KOPT-K1 (cell line): ENCODE results near the gene PSMD7.

Source experiments
- H3K27ac ChIP-seq: fragments of 200-600 bp; sonication (generic); 2 replicates; pipeline ENCODE4 v1.5.1; 2016; ENCODE audit warnings: antibody characterized with exemption, mild to moderate bottlenecking, low read depth, low read length; ENCODE audit not compliant: poor library complexity, severe bottlenecking
- H3K36me3 ChIP-seq: fragments of 200-600 bp; sonication (generic); 2 replicates; pipeline ENCODE4 v1.5.1; 2017; ENCODE audit warnings: antibody characterized with exemption, mild to moderate bottlenecking, low read length, moderate library complexity; ENCODE audit not compliant: insufficient read depth
- H3K9me3 ChIP-seq: fragments of 200-600 bp; sonication (generic); 2 replicates; pipeline ENCODE4 v1.5.1; 2017; ENCODE audit warnings: antibody characterized with exemption, low read length, mild to moderate bottlenecking; ENCODE audit not compliant: insufficient read depth, poor library complexity, severe bottlenecking

Gene PSMD7

DNA sequence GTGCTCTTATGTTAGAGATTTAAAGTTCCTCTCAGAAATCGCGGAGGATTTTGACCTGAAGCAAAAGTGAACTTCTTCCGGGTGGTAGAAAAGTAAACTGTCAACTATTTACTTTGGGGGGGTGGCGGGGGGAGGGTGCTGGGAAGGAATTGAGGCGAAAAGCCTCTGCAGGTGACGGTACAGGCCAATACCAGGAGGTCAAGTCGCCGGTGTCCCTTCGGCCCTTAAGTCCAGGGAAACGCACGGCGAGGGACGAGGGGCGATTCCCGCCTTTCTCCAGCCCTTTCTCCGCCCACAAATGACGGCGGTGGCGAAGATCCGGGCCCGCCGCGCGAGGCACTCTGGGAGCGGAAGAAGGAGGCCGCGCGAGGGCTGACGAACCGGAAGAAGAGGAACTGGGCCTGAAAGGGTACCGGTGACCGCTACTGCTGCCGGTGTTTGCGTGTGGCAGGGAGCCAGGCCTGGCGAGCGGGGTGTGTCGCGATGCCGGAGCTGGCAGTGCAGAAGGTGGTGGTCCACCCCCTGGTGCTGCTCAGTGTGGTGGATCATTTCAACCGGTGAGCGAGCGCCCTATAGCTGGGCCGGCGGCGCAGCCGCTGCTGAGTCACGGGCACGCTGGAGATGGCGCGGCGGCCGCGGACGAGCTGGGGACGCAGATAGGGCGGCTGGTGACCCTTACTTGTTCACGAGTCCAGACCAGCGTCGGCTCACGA, at the start of gene PSMD7:
TSS of gene PSMD7 (plus strand) at position 383 of the 713 bp plus-strand sequence. CDS start at position 484, 101 bp downstream.
- H3K36me3 ChIP-seq, result peaks cover 38% of the 10 kb centered on the region

DNA sequence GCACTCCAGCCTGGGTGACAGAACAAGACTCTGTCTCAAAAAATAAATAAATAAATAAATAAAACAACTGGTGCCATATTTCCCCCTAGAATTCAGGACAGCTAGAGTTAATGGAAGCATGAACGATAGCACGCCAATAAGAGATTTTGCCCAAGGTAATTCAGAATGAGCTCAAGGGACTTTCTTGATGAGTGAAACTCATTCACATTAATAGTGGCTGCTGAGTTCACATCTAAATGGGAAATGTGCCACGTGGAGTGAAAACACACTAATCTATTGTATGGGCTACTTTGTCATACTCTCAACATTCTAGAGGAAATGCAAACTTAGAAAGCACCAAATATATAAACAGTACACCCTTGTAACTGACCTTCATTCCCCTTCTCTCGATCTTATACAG, 47.4 kb upstream of the PSMD7 start:
- H3K9me3 ChIP-seq, result no peaks in the 10 kb centered on the region
- no peaks in the 10 kb centered on the region for H3K36me3 ChIP-seq
- no peak overlapping the region for H3K27ac ChIP-seq

More for the DNA sequence above, at the start of gene PSMD7:
- Histone ChIP-seq H3K27ac (peak within 1 kb of the TSS; percentile 92), H3K9me3 (peaks cover 4% of the 10 kb centered on the region)

DNA sequence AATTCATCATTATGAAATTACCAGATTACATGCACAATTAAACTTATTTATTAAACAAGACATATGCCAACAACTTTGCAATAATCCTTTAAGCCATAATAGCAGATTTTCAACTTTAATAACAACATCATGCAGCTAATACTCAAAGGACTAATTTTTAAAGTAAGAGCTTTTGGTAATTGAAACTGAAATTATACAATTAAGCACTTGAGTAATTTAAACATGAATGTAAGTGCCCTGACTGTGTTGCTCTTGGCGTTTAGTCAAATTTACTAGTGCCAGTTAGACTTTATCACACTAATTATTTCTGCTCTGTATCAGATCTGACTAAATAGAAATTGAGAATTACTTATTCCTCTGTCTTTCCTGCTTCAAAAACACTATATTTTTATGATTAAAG, 46.8 kb upstream of the PSMD7 start:
- H3K36me3 ChIP-seq, result no peaks in the 10 kb centered on the region
- H3K27ac ChIP-seq, result no peak overlapping the region

DNA sequence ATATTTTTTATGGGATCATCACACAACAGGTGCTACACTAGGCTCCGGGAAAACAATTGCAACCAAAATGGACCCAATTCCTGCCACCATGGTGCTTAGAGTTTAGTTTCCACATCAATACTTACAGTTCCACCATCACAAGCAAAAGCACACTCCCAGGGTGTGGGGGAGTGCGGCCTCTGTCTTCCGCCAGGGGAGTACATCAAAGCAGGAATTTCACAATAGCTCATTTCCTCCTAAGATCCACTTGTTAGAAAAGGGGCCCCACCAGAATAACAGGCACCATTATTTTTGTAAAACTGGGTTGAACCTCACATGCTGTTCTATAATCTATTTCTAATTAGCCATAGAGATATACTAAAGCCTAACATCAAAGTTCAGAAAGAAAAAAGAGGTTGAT, 44.3 kb upstream of the PSMD7 start:
- Histone ChIP-seq H3K36me3 (no peaks in the 10 kb centered on the region), H3K27ac (no peak overlapping the region), H3K9me3 (no peaks in the 10 kb centered on the region)

More for the DNA sequence above, 46.8 kb upstream of the PSMD7 start:
- H3K9me3 ChIP-seq, result no peaks in the 10 kb centered on the region

DNA sequence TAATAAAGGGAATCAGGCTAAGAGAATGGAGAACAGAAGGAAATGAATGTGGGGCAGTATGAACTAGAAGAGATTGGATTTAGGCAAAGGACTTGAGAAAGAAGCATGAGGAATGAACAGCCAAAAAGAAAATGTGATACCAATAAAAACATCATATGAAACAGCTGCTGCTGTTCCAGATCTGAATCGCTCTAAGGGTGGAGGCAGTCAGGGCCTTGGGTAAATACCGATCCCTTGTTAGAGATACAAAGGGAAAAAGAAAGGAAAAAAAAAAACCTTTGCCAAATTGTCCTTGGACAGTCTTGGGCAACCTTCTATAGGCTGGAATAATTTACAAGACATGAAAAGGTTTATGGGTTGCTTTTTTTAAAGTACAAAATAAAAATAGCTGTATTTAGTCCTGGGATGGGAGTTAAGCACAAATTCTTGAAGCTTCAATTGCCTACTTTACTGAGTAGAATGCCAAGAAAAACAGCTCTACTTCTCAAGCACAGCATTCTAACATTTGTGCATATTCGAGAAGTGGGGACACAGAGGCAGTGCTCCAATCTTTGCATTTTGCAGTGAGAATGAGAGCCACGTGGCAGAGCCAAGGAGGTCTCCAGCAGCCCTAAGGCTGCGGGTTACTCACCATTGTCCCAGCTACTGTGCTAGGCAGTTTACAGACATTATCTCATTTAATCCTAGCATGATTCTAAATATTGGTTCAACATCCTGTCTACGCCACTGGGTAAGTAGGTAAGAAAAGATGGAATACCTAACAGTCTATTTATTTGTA, 43.3 kb upstream of the PSMD7 start:
- no peaks in the 10 kb centered on the region for H3K9me3 ChIP-seq
- no peak overlapping the region for H3K27ac ChIP-seq
- no peaks in the 10 kb centered on the region for H3K36me3 ChIP-seq

DNA sequence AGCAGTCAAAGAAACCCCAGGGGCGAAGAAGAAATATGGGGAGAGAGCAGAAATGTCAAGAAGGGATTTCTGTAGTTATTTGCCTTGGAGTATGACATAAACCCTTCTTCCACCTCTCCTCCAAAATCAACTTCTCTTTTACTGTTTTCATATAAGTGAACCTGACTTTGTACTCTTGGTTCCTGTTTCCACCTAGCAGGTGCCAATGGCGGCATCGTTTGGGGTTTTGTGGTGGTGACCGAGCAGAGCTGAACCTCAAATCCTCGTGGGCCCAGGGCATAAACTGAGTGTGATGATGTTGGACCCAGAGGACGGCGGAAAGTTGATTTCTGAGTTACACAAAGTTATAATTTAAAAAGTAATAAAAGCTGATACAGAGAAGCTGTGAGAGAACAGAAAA, 39.6 kb upstream of the PSMD7 start:
- Histone ChIP-seq H3K36me3 (no peaks in the 10 kb centered on the region), H3K9me3 (no peaks in the 10 kb centered on the region), H3K27ac (no peak overlapping the region)

DNA sequence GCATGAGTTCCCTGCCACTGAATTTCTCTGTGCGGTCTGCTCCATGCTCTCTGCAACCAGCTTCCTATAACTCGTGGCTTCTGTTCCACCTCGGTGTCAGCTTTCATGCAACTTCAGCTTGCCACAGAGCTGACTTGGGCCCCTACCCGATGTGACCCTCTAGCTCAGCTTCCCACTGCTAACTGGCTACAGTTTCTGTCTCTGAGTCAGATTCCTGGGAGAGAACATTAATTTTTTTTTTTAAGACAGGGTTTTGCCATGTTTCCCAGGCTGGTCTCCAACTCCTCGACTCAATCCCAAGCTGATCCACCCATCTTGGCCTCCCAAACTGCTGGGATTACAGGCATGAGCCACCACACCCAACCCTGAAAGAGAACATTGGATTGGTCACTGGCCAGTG, 35.5 kb upstream of the PSMD7 start:
- Histone ChIP-seq H3K27ac (no peak overlapping the region), H3K36me3 (no peaks in the 10 kb centered on the region), H3K9me3 (no peaks in the 10 kb centered on the region)

DNA sequence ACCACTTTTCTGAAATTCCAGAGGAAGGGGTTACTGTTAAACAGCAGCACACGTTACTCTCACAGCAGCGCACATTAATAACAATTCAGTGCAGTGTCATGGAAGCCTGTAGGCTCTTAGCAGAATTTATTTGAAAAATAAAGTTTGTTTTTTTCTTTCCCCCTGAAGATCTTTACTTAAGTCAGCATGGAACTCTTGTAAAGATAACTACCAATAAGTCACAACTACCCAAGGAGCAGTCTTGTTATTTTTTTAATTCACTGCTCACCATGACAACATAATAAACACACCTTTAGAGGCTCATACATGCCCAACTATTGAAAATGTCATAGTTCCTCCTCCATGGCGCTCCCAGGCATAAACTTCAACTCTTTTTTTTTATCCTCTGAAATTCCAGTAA, 31.8 kb upstream of the PSMD7 start:
- H3K27ac ChIP-seq, result no peak overlapping the region
- no peaks in the 10 kb centered on the region for H3K9me3 ChIP-seq
- H3K36me3 ChIP-seq, result no peaks in the 10 kb centered on the region

DNA sequence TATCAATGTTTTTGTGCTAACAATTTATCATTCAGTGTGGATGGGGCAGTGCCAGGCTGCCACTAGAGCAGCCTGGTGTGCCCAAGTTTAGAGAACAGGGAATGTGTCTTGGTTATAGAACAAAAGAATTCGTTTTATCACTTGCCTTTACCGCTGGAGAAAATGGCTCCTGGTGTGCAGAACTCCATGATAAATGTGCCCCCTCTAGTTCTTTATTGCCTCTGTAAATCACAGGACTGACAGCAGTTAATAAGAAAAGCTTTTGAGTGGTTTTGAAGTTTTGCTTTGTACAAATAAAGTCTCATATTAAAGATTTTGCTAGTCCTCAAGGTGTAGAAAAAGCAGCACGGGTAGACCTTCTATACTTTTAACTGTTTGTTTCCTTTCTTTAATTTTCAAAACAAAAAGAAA, 28.2 kb upstream of the PSMD7 start:
- Histone ChIP-seq H3K36me3 (no peaks in the 10 kb centered on the region), H3K27ac (no peak overlapping the region), H3K9me3 (no peaks in the 10 kb centered on the region)

DNA sequence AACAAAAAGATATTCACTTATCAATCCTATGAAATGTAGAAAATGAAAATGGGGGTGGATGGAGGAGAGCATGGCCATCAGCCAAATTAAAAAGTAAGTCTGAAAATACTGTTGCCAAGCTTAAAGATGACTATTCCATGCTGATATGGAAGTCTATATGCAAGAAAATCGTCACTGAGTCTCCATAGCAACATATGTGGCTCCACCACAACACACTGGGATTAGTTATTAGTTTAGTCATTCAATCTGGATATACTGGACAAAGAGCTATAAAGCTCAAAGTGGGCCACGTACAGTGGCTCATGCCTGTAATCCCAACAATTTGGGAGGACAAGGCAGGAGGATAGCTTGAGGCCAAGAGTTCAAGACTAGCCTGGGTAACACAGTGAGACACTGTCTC, 24.7 kb upstream of the PSMD7 start:
- H3K9me3 ChIP-seq, result no peaks in the 10 kb centered on the region

DNA sequence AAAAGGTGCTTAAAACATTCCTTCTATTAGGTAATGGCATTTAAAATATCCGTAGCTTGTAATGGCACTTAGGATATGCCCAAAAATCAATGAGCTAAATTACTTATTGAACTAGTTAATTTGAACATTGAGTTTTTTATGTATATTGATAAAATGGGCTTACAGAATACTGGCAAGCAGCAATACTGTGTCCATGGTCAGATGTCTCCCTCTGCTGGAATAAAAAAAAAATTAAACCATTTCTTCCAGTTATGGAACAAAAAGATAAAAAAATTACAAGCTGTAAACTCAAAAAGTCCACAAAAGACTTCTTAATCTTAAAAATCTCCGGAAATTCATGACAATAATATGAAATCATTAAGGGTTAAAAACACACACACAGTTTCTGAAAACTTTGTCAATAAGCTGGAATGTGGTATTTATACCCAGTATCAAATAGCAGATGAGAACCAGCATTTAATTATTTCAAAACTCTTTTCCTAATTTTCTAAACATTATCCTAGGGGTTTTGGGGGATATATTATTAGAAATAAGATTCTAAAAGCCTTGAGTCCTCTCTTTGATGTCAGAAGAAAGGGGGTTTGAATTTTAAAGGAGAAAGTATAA, 21.5 kb upstream of the PSMD7 start:
- Histone ChIP-seq H3K9me3 (no peaks in the 10 kb centered on the region), H3K36me3 (no peaks in the 10 kb centered on the region), H3K27ac (no peak overlapping the region)

More for the DNA sequence above, 24.7 kb upstream of the PSMD7 start:
- Histone ChIP-seq H3K36me3 (no peaks in the 10 kb centered on the region), H3K27ac (no peak overlapping the region)

DNA sequence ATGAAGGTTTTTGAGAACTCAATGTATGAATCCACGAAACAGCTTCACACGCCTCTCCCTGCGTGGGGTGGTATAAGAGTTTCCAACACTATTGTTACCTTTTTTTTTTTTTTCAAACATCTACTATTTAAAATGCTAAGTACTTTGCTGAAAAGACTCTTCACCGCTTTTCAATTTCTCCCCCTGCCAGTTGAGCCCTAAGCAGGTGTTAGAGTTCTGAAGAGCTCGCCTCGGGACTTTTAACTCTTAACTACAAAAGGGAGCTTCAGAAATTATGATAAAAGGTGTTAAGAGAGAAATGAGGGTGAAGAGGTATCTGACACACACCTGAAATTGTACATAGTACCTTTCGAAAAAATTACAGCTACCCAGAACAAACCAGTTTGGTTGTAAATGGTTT, 20.9 kb upstream of the PSMD7 start:
- H3K36me3 ChIP-seq, result no peaks in the 10 kb centered on the region
- no peak overlapping the region for H3K27ac ChIP-seq
- no peaks in the 10 kb centered on the region for H3K9me3 ChIP-seq

DNA sequence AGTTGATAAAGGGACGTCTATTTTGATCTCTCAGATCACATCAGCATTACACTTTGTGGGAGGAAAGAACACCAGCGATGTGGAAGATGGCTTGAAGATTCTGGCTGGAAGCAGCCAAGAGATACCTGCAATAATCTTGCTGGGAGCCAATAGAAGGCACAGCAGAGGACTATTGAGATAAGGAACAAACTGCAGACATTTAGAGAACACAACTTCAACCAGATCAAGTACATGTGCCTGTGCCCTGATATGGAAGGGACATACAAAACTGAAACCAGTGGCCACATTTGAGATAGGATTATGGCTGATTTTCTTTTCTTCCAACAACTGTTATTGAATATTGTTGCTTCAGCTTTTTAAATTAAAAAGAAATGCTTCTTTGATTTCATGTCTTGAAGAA, 18.6 kb upstream of the PSMD7 start:
- H3K9me3 ChIP-seq, result no peaks in the 10 kb centered on the region
- no peaks in the 10 kb centered on the region for H3K36me3 ChIP-seq
- no peak overlapping the region for H3K27ac ChIP-seq

DNA sequence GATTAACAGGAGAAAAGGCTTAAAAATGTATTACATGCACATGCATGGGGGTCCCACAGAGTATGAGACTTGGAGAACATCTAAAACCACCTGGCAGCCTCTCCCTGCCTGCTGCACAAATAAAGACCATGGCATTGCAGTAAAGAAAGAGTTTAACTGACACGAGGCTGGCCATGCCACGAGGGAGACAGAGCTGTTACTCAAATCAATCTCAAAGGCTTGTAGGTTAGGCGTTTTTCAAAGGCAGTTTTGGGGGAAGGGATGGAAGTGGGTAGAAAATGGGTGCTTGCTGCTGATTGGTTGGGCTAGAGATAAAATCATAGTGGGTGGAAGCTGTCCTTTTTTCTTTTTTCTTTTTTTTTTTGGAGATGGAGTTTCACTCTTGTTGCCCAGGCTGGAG, 17.3 kb upstream of the PSMD7 start:
- Histone ChIP-seq H3K9me3 (no peaks in the 10 kb centered on the region), H3K36me3 (no peaks in the 10 kb centered on the region), H3K27ac (no peak overlapping the region)

DNA sequence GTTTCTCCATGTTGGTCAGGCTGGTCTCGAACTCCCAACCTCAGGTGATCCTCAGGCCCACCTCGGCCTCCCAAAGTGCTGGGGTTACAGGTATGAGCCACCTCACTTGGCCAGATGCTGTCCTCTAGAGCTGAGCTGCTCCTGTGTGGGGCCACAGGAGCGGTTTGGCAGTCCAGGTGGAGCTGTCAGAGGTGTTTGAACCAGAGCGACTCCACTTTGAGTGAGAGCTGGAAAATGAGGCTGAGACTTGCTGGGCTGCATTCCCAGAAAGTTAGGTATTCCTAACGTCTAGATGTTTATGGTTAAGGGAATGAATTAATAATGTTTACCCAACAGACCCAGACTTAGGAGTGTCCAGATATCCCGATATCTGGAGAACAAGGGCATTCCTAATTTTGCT, 16.8 kb upstream of the PSMD7 start:
- Histone ChIP-seq H3K36me3 (no peaks in the 10 kb centered on the region), H3K9me3 (no peaks in the 10 kb centered on the region), H3K27ac (no peak overlapping the region)
